AG04450 (cell line): ENCODE data around the gene KIAA1217. TPM values are rescaled to one million over a fixed set of nuclear protein-coding genes. Genes with fewer than 3 reads are reported as not detected.

ENCODE experiments used
- CTCF ChIA-PET: fragments of 300-600, 350-600 bp; formaldehyde crosslinking; extraction: SDS; loops from one replicate; lab custom pipeline; 2022; ENCODE audit warnings: antibody characterized with exemption, inconsistent platforms; lab: Charles Lee
- POLR2A ChIA-PET: fragments of 350-600 bp; formaldehyde crosslinking; extraction: SDS; loops from one replicate; lab custom pipeline; 2021; ENCODE audit warnings: antibody characterized with exemption, inconsistent platforms; lab: Yijun Ruan, JAX
- DNase-seq: peaks from one replicate; pipeline ENCODE4 v3.0.0-alpha.2; 2011; ENCODE audit warnings: low read depth, low spot score
- H3K27ac ChIP-seq: one replicate; pipeline ENCODE4 v1.5.1; 2012; ENCODE audit warnings: low read depth, low read length, control low read depth
- H3K27me3 ChIP-seq: one replicate; pipeline ENCODE4 v1.6.0; 2012; ENCODE audit warnings: low read length; ENCODE audit not compliant: control insufficient read depth, insufficient read depth
- H3K4me3 ChIP-seq: 2 replicates; pipeline ENCODE4 v1.5.1; 2011; ENCODE audit warnings: mild to moderate bottlenecking, low read depth, low read length, control low read depth
- H3K9me3 ChIP-seq: 2 replicates; pipeline ENCODE4 v1.5.1; 2012; ENCODE audit warnings: low read length; ENCODE audit not compliant: control insufficient read depth, insufficient read depth
- polyA plus RNA-seq: library from polyadenylated mRNA; depleted of rRNA; stranded (reverse); fragments of >200 nt; gene quantifications from 2 replicates; pipeline ENCODE4 v1.2.3, GENCODE V29; 2011
- TF ChIP-seq, protein P1 (sequence below): IDR thresholded peaks from 2 replicates; pipeline ENCODE4 v1.5.1; 2011; ENCODE audit warnings: low read depth, low read length, control low read depth, inconsistent platforms

KIAA1217 gene
- polyA plus RNA-seq, 1 experiment = 5.4 TPM

DNA sequence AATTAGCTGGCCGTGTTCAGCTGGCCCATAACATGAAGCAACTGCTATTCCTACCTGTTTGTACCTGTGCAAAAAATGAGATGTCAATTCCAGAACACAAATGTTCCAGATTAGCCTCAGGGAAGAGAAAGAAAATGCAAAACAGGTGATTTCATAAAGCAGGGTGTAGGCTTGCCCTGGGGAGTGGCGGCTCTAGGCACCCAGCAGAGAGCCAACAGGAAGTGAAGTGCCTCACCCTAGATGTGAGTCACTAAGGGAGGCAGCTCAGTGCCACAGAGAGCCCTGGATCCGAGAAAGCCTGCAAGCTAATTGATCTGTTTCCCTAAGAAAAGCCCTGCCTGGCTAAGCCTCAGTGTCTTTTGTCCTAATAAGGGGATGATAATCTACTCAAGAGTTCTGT lies 274.8 kb downstream of the KIAA1217 start:
- H3K27me3 ChIP-seq = no peaks in the 10 kb centered on the region
- CTCF ChIA-PET = interaction anchor here (1.1 kb wide), 1 partner anchor 35 kb away, joined by 4 read pairs; no protein-coding TSS in a partner anchor
- no peak for DNase-seq
- POLR2A ChIA-PET = no interaction called here
- H3K9me3 ChIP-seq = no peaks in the 10 kb centered on the region; the same call in 1 of the 2 replicates
- H3K4me3 ChIP-seq = no peak overlapping the region
- no peak overlapping the region for H3K27ac ChIP-seq
- TF ChIP-seq, protein P1, sequence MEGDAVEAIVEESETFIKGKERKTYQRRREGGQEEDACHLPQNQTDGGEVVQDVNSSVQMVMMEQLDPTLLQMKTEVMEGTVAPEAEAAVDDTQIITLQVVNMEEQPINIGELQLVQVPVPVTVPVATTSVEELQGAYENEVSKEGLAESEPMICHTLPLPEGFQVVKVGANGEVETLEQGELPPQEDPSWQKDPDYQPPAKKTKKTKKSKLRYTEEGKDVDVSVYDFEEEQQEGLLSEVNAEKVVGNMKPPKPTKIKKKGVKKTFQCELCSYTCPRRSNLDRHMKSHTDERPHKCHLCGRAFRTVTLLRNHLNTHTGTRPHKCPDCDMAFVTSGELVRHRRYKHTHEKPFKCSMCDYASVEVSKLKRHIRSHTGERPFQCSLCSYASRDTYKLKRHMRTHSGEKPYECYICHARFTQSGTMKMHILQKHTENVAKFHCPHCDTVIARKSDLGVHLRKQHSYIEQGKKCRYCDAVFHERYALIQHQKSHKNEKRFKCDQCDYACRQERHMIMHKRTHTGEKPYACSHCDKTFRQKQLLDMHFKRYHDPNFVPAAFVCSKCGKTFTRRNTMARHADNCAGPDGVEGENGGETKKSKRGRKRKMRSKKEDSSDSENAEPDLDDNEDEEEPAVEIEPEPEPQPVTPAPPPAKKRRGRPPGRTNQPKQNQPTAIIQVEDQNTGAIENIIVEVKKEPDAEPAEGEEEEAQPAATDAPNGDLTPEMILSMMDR = no peak

DNA sequence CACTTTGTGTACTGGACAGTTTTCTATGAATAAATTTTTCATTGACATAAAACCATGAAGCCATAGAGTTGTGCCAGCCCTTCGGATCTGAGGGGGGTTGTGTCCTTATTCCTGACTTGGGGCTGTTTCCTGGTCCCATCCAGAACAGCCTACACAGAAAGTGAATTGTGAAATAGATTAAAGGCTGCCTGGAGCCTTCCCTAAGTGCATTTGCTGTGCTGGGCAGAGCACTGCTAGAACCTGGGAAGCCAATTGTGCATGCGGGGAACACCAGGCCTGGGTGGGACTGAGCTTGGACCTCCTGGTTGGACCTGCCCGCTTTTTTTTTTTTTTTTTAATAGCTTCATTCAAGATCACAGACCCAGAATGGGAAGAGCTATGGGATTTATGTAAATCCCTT lies 275.8 kb downstream of the KIAA1217 start:
- Histone ChIP-seq H3K9me3 (no peaks in the 10 kb centered on the region; the same call in 1 of the 2 replicates), H3K27me3 (no peaks in the 10 kb centered on the region), H3K27ac (no peak overlapping the region), H3K4me3 (no peak overlapping the region)
- POLR2A ChIA-PET = interaction anchor here (1.2 kb wide), 1 partner anchor 19 kb away, joined by 3 read pairs; no protein-coding TSS in a partner anchor
- no peak for DNase-seq
- TF ChIP-seq, protein P1 = no peak
- CTCF ChIA-PET = interaction anchor here (0.7 to 1.3 kb wide), 2 partner anchors 33 to 80 kb away, joined by 4 to 5 read pairs; no protein-coding TSS in a partner anchor

DNA sequence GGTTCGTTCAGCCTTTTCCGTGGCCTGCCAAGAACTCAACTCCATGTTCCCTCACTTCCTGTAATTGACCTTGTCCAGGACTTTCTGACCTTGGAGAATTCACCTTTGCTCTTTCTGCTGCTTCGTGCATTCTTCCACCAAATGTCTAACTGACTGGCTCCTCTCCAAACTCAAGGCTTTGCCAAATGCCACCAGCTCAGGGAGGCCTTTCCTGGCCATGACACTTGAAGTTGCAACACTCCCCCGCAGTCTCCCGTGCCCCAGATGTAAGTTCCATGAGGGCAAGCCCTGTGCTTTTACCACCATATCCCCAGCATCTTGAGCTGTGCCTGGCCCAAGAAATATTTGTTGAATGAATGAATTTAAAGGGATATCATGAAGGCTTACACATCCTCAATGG lies 276.4 kb downstream of the KIAA1217 start:
- TF ChIP-seq, protein P1 = no peak
- Histone ChIP-seq H3K27me3 (no peaks in the 10 kb centered on the region), H3K4me3 (no peak overlapping the region), H3K27ac (no peak overlapping the region), H3K9me3 (no peaks in the 10 kb centered on the region)
- no peak for DNase-seq
- CTCF ChIA-PET = interaction anchor here (0.7 to 1.3 kb wide), 3 partner anchors 32 to 81 kb away, joined by 3 to 5 read pairs (median 4); no protein-coding TSS in a partner anchor
- POLR2A ChIA-PET = interaction anchor here (1.2 kb wide), 1 partner anchor 19 kb away, joined by 3 read pairs; no protein-coding TSS in a partner anchor

DNA sequence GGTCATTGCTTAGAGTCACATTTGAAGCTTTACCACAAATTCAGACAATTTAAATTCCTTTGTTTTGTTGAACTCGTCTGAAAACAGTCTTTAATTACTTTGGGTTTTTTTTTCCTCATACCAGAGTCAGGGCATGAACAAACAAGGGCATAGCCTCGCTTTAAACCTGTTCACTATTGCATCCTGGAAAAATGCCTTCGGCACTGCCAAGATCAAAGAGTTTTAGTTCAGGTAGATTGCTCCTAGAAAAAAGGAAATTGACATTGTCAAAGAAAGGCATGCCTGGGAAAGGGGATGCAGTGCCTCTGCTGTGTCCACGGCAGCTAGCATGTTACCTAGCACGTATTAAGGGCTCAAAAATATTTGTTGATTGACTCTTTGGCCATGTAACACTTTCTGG lies 279.7 kb downstream of the KIAA1217 start:
- Histone ChIP-seq H3K27me3 (no peaks in the 10 kb centered on the region), H3K27ac (no peak overlapping the region), H3K9me3 (no peaks in the 10 kb centered on the region), H3K4me3 (no peak overlapping the region)
- ChIA-PET CTCF (no interaction called here), POLR2A (interaction anchor here (0.7 to 1.1 kb wide), 2 partner anchors 13 to 31 kb away, joined by 3 to 4 read pairs; no protein-coding TSS in a partner anchor)
- no peak for DNase-seq
- TF ChIP-seq, protein P1 = no peak

DNA sequence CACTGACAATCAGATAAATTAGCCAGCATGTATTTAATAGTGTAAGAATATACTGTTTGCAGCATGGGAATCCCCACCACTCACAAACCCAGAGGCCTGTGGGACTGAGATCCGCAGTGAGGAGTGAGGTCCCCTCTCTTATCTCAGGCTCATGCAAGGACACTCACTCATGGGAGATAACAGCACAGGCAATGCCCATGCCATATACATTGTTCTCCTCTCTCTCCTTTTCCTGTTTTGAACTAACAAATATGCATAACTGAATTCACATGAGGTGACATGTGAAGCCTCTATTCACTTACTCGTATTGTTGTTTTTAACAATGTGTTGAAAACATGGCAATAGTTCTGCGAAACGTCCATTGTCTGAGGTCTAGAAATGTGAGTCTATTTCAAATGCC lies 284.2 kb downstream of the KIAA1217 start:
- TF ChIP-seq, protein P1 = no peak
- no peak overlapping the region for H3K27ac ChIP-seq
- H3K4me3 ChIP-seq = no peak overlapping the region
- no peak for DNase-seq
- POLR2A ChIA-PET = no interaction called here
- no peaks in the 10 kb centered on the region for H3K27me3 ChIP-seq
- H3K9me3 ChIP-seq = no peaks in the 10 kb centered on the region
- CTCF ChIA-PET = interaction anchor here (1.4 kb wide), 1 partner anchor 25 kb away, joined by 4 read pairs; no protein-coding TSS in a partner anchor
